WTC11 (cell line): Measurements from ENCODE around the gene TRAPPC13. TPM values are rescaled to one million over a fixed set of nuclear protein-coding genes. Genes with fewer than 3 reads are reported as not detected.

Experiments used
- ATAC-seq: fragments of 200-7000 bp; cut with Tn5 transposase; 2 replicates; pipeline ENCODE4 v1.10.0; 2021; ENCODE audit warnings: mild to moderate bottlenecking, moderate library complexity
- CTCF ChIA-PET: fragments of 300-600 bp; sonication (Branson Sonifier 250); formaldehyde crosslinking; loops from one replicate; lab custom pipeline; 2021; ENCODE audit warnings: antibody characterized with exemption; lab: Charles Lee
- POLR2A ChIA-PET: fragments of 350-600 bp; sonication (Branson Sonifier 250); formaldehyde crosslinking; loops from one replicate; lab custom pipeline; 2021; ENCODE audit warnings: antibody characterized with exemption; lab: Charles Lee
- DNase-seq: peaks from one replicate; pipeline ENCODE4 v3.0.0; 2021; ENCODE audit warnings: low spot score
- H3K27ac Mint-ChIP-seq: 2 replicates; pipeline ENCODE4 v1.8.0; 2021; ENCODE audit warnings: mixed read lengths
- H3K27me3 Mint-ChIP-seq: 2 replicates; pipeline ENCODE4 v1.8.0; 2021; ENCODE audit warnings: low read depth, mild to moderate bottlenecking, moderate library complexity, mixed read lengths
- H3K36me3 Mint-ChIP-seq: 2 replicates; pipeline ENCODE4 v1.8.0; 2021; ENCODE audit warnings: mixed read lengths
- H3K4me1 Mint-ChIP-seq: 2 replicates; pipeline ENCODE4 v1.8.0; 2022; ENCODE audit warnings: mixed read lengths
- H3K4me3 Mint-ChIP-seq: 2 replicates; pipeline ENCODE4 v1.8.0; 2021; ENCODE audit warnings: mild to moderate bottlenecking, moderate library complexity, mixed read lengths
- H3K9me3 Mint-ChIP-seq: 2 replicates; pipeline ENCODE4 v1.8.0; 2021; ENCODE audit warnings: mixed read lengths
- AR ChIP-seq: fragments of 250-450 bp; sonication (Bioruptor Pico); IDR thresholded peaks from 2 replicates; pipeline ENCODE4 v1.9.0; 2021; ENCODE audit warnings: mild to moderate bottlenecking
- ATF1 ChIP-seq: sonication (generic); formaldehyde crosslinking; IDR thresholded peaks from 2 replicates; pipeline ENCODE4 v1.8.1; 2023; ENCODE audit warnings: mild to moderate bottlenecking, moderate library complexity, missing genetic modification reagents
- ATF6 ChIP-seq: sonication (generic); formaldehyde crosslinking; IDR thresholded peaks from 2 replicates; pipeline ENCODE4 v1.8.1; 2023; ENCODE audit warnings: mild to moderate bottlenecking, missing genetic modification reagents
- CTCF ChIP-seq: fragments of 200-600 bp; IDR thresholded peaks from 2 replicates; pipeline ENCODE4 v1.8.0; 2022; ENCODE audit warnings: antibody characterized with exemption
- HMGXB4 ChIP-seq: sonication (generic); formaldehyde crosslinking; IDR thresholded peaks from 2 replicates; pipeline ENCODE4 v1.8.1; 2023; ENCODE audit warnings: mild to moderate bottlenecking, moderate library complexity, missing genetic modification reagents
- IRF1 ChIP-seq: sonication (generic); formaldehyde crosslinking; IDR thresholded peaks from 2 replicates; pipeline ENCODE4 v1.8.0; 2023; ENCODE audit warnings: missing genetic modification reagents
- MYBL2 ChIP-seq: sonication (generic); formaldehyde crosslinking; IDR thresholded peaks from 2 replicates; pipeline ENCODE4 v1.8.1; 2023; ENCODE audit warnings: mild to moderate bottlenecking, moderate library complexity, missing genetic modification reagents
- NR1H2 ChIP-seq: sonication (generic); formaldehyde crosslinking; IDR thresholded peaks from 2 replicates; pipeline ENCODE4 v1.9.0; 2021; ENCODE audit warnings: mild to moderate bottlenecking, moderate library complexity, missing genetic modification reagents
- OVOL2 ChIP-seq: fragments of 250-450 bp; sonication (Bioruptor Pico); IDR thresholded peaks from 2 replicates; pipeline ENCODE4 v1.9.0; 2021; ENCODE audit warnings: mild to moderate bottlenecking, borderline replicate concordance
- PRDM15 ChIP-seq: sonication (generic); formaldehyde crosslinking; IDR thresholded peaks from 2 replicates; pipeline ENCODE4 v1.8.0; 2022; ENCODE audit warnings: missing genetic modification reagents
- SMAD4 ChIP-seq: sonication (generic); formaldehyde crosslinking; IDR thresholded peaks from 2 replicates; pipeline ENCODE4 v1.8.0; 2022; ENCODE audit warnings: mild to moderate bottlenecking, missing genetic modification reagents
- TCF7 ChIP-seq: sonication (generic); formaldehyde crosslinking; IDR thresholded peaks from 2 replicates; pipeline ENCODE4 v1.8.0; 2022; ENCODE audit warnings: mild to moderate bottlenecking, low read depth, missing genetic modification reagents, moderate library complexity
- USF1 ChIP-seq: sonication (generic); formaldehyde crosslinking; IDR thresholded peaks from 2 replicates; pipeline ENCODE4 v1.8.0; 2022; ENCODE audit warnings: mild to moderate bottlenecking, missing genetic modification reagents
- total RNA-seq: library from RNA; stranded (reverse); gene quantifications from 3 replicates; pipeline ENCODE4 v1.2.3, GENCODE V29; 2021

TRAPPC13 gene
- total RNA-seq, 1 experiment from 2014 or later: 18.8 TPM

- H3K9me3 Mint-ChIP-seq: no peaks in the 10 kb centered on the region
- ChIA-PET CTCF (interaction anchor here (0.7 to 0.8 kb wide), 2 partner anchors 11 to 18 kb away, joined by 4 read pairs; no protein-coding TSS in a partner anchor), POLR2A (no interaction called here)
- H3K36me3 Mint-ChIP-seq: no peaks in the 10 kb centered on the region
- H3K4me3 Mint-ChIP-seq: no peak overlapping the region
- DNase-seq (no peak), ATAC-seq (peak; percentile 94)
- H3K4me1 Mint-ChIP-seq: no peaks in the 10 kb centered on the region
- TF ChIP-seq CTCF (peak; percentile 22; the same call in 1 of the 2 replicates), IRF1 (CRISPR knock-in tag) (no peak)
- H3K27me3 Mint-ChIP-seq: no peaks in the 10 kb centered on the region
- H3K27ac Mint-ChIP-seq: no peak overlapping the region; the same call in 1 of the 2 replicates
Observed at GRCh38 chr5:65663804-65664521, 39.1 kb downstream of the TRAPPC13 start.

- Mint-ChIP-seq H3K27me3 (no peaks in the 10 kb centered on the region), H3K4me3 (no peak overlapping the region), H3K27ac (no peak overlapping the region), H3K4me1 (no peaks in the 10 kb centered on the region), H3K36me3 (no peaks in the 10 kb centered on the region), H3K9me3 (no peaks in the 10 kb centered on the region)
- DNase-seq (no peak), ATAC-seq (no peak)
- POLR2A ChIA-PET: no interaction called here
- TF ChIP-seq TCF7 (CRISPR knock-in tag) (no peak), MYBL2 (no peak), OVOL2 (no peak), USF1 (CRISPR knock-in tag) (no peak), ATF6 (CRISPR knock-in tag) (no peak)
- CTCF ChIA-PET: no interaction called here
Observed at GRCh38 chr5:65668696-65669095, 43.9 kb downstream of the TRAPPC13 start.

GRCh38 chr5:65672796-65673195, 48.0 kb downstream of the TRAPPC13 start:
- H3K4me3 Mint-ChIP-seq: no peak overlapping the region
- H3K4me1 Mint-ChIP-seq: peaks cover 4% of the 10 kb centered on the region; the same call in 1 of the 2 replicates
- ChIA-PET CTCF (no interaction called here), POLR2A (no interaction called here)
- DNase-seq (no peak), ATAC-seq (no peak)
- no peaks in the 10 kb centered on the region for H3K9me3 Mint-ChIP-seq
- H3K27me3 Mint-ChIP-seq: no peaks in the 10 kb centered on the region
- H3K36me3 Mint-ChIP-seq: no peaks in the 10 kb centered on the region
- H3K27ac Mint-ChIP-seq: peak overlapping the region; percentile 51; the same call in 1 of the 2 replicates
- TF ChIP-seq HMGXB4 (CRISPR knock-in tag): no peak
- no peak for TF ChIP-seq SMAD4
- TF ChIP-seq PRDM15: no peak
- no peak for TF ChIP-seq ATF1
- no peak for TF ChIP-seq NR1H2 (CRISPR knock-in tag)
- no peak for TF ChIP-seq AR (CRISPR knock-in tag)
- TF ChIP-seq CTCF: no peak
